ENCODE data around the gene FAM234A.

DNA sequence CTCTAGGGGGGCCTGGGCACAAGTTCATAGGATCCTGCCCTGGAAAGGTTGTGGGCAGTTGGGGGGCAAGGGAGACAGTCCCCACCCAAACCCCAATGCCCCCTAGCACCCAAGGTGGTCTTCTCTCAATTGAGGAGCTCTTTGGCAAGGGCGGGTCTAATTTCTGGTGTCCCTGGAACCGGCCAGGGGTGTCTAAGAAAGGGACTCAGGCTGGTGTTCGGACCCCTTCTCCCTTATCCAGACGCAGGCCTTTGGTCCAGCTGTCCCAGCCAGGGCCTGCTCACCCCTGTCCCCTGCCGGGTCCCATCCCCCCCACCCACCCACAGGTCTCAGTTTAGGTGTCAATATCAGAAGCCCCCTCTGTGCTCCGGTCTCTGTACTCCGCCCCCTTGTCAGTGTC lies 44.9 kb downstream of the FAM234A start:
- TF ChIP-seq, protein P1, sequence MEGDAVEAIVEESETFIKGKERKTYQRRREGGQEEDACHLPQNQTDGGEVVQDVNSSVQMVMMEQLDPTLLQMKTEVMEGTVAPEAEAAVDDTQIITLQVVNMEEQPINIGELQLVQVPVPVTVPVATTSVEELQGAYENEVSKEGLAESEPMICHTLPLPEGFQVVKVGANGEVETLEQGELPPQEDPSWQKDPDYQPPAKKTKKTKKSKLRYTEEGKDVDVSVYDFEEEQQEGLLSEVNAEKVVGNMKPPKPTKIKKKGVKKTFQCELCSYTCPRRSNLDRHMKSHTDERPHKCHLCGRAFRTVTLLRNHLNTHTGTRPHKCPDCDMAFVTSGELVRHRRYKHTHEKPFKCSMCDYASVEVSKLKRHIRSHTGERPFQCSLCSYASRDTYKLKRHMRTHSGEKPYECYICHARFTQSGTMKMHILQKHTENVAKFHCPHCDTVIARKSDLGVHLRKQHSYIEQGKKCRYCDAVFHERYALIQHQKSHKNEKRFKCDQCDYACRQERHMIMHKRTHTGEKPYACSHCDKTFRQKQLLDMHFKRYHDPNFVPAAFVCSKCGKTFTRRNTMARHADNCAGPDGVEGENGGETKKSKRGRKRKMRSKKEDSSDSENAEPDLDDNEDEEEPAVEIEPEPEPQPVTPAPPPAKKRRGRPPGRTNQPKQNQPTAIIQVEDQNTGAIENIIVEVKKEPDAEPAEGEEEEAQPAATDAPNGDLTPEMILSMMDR (conservative IDR thresholded peaks at IDR 0.05; ENCODE audit: low read length) = no peak
- no peak for TF ChIP-seq EZH2phosphoT487 (IDR thresholded peaks at IDR 0.05; ENCODE audit: borderline replicate concordance, low read depth, low read length)
